Right renal cortex interstitium (tissue), 3 donors: ENCODE results near the gene TAPBP. TPM values are rescaled to one million over a fixed set of nuclear protein-coding genes. Genes with fewer than 3 reads are reported as not detected.
"Not testable (repeated sequence)": the region's sequence is repeated elsewhere in the genome, so short reads cannot be mapped to it uniquely, and the experiment has no call there.

Experiments used
- DNase-seq, 3 donors: peaks; one replicate each; pipeline ENCODE4 v3.0.0-alpha.2; 2013; ENCODE audit warnings: low read depth in 3 of 3, low spot score in 2 of 3
- polyA plus RNA-seq, 3 donors: library from polyadenylated mRNA; unstranded; fragments of 120-200 nt; gene quantifications; one replicate each; pipeline ENCODE4 v1.2.1, GENCODE V29; 2013; ENCODE audit not compliant: insufficient read length in 3 of 3

The TAPBP gene
- polyA plus RNA-seq, 3 donors, result 29.9 to 32.4 (median 31.7) TPM

- peak in 1 of 3 donors; percentile 52 for DNase-seq
These were observed 15.7 kb downstream of the TAPBP start for GRCh38 chr6:33297956-33298772.

- DNase-seq, result no peak
These were observed 16.4 kb downstream of the TAPBP start for GRCh38 chr6:33297406-33297955.

GRCh38 chr6:33296797-33297405, 17.0 kb downstream of the TAPBP start:
- DNase-seq, result no peak

- no peak for DNase-seq
These were observed 18.1 kb downstream of the TAPBP start for GRCh38 chr6:33295621-33296369.

GRCh38 chr6:33294086-33294823, 19.6 kb downstream of the TAPBP start:
- no peak for DNase-seq

- DNase-seq, result no peak
These were observed 20.7 kb downstream of the TAPBP start for GRCh38 chr6:33292996-33293682.

- no peak for DNase-seq
These were observed 23.4 kb downstream of the TAPBP start for GRCh38 chr6:33290459-33290858.

GRCh38 chr6:33289784-33290315, 24.0 kb downstream of the TAPBP start:
- no peak for DNase-seq

GRCh38 chr6:33288921-33289783, 24.7 kb downstream of the TAPBP start, which contains the start of the genes PFDN6 and WDR46:
TSS of gene PFDN6 (plus strand) at chr6:33289601. CDS start at chr6:33289857, 256 bp downstream.
TSS of gene WDR46 (minus strand) at chr6:33289239. CDS start at chr6:33289170, 69 bp downstream.
- DNase-seq, result peak; percentile 93 to 94 (median 93)

- no peak for DNase-seq
These were observed 25.5 kb downstream of the TAPBP start for GRCh38 chr6:33288141-33288920.

- no peak for DNase-seq
These were observed 26.6 kb downstream of the TAPBP start for GRCh38 chr6:33286946-33287914.

GRCh38 chr6:33285214-33285613, 28.7 kb downstream of the TAPBP start:
- DNase-seq, result not testable (repeated sequence)

- DNase-seq, result no peak
These were observed 33.3 kb downstream of the TAPBP start for GRCh38 chr6:33280539-33280938.

GRCh38 chr6:33279971-33280511, 33.8 kb downstream of the TAPBP start:
- DNase-seq, result no peak

GRCh38 chr6:33279257-33279695, 34.6 kb downstream of the TAPBP start:
- no peak for DNase-seq

GRCh38 chr6:33278810-33279209, 35.1 kb downstream of the TAPBP start:
- DNase-seq, result no peak
